IMR-90 (cell line): Measurements from ENCODE around the gene SPINK4. TPM values are rescaled to one million over a fixed set of nuclear protein-coding genes. Genes with fewer than 3 reads are reported as not detected.

Experiments
- ATAC-seq: fragments of 200-7000 bp; cut with Tn5 transposase; 2 replicates; pipeline ENCODE4 v1.9.1; 2020; ENCODE audit warnings: low read depth, mild to moderate bottlenecking, moderate library complexity
- BruUV-seq: library from RNA; stranded (reverse); fragments of 400-500 nt; replicated peaks from 2 replicates; lab custom pipeline; 2021; lab: Mats Ljungman, UMichigan
- CTCF ChIA-PET: fragments of 300-600 bp; formaldehyde crosslinking; extraction: SDS; loops from one replicate; lab custom pipeline; 2021; ENCODE audit warnings: antibody characterized with exemption; lab: Yijun Ruan, JAX
- POLR2A ChIA-PET: fragments of 300-600 bp; sonication (Branson Sonifier 250); formaldehyde crosslinking; loops from one replicate; lab custom pipeline; 2022; ENCODE audit warnings: antibody characterized with exemption; ENCODE audit not compliant: unreplicated experiment; lab: Charles Lee
- DNase-seq: peaks from one replicate; pipeline ENCODE4 v3.0.0; 2013
- H2AFZ ChIP-seq: replicated peaks from 2 replicates; pipeline ENCODE3; 2013; ENCODE audit warnings: low read length, mild to moderate bottlenecking; ENCODE audit not compliant: poor library complexity
- H2AK5ac ChIP-seq: 2 replicates; pipeline ENCODE4 v1.6.1; 2013; ENCODE audit warnings: low read depth, low read length, inconsistent platforms
- H2AK9ac ChIP-seq: replicated peaks from 2 replicates; pipeline ENCODE3; 2013; ENCODE audit warnings: mild to moderate bottlenecking, low read depth, low read length, moderate library complexity; ENCODE audit not compliant: poor library complexity
- H2BK120ac ChIP-seq: 2 replicates; pipeline ENCODE4 v1.6.1; 2013; ENCODE audit warnings: low read depth, low read length, inconsistent platforms
- H2BK15ac ChIP-seq: 3 replicates; pipeline ENCODE4 v1.6.1; 2013; ENCODE audit warnings: low read depth, low read length, inconsistent platforms
- H2BK20ac ChIP-seq: 2 replicates; pipeline ENCODE4 v1.6.1; 2013; ENCODE audit warnings: low read depth, mild to moderate bottlenecking, inconsistent platforms, low read length, moderate library complexity
- H2BK5ac ChIP-seq: 2 replicates; pipeline ENCODE4 v1.6.1; 2013; ENCODE audit warnings: mild to moderate bottlenecking, low read depth, low read length, inconsistent platforms; ENCODE audit not compliant: poor library complexity, severe bottlenecking
- H3K14ac ChIP-seq: replicated peaks from 2 replicates; pipeline ENCODE4 v1.6.1; 2013; ENCODE audit warnings: low read depth, low read length, inconsistent platforms
- H3K18ac ChIP-seq: 2 replicates; pipeline ENCODE4 v1.6.1; 2013; ENCODE audit warnings: low read depth, low read length, control low read depth
- H3K23ac ChIP-seq: 2 replicates; pipeline ENCODE4 v1.6.1; 2013; ENCODE audit warnings: low read depth, low read length, inconsistent platforms
- H3K27ac ChIP-seq: 2 replicates; pipeline ENCODE4 v1.5.1; 2013; ENCODE audit warnings: mild to moderate bottlenecking, control low read depth, low read length; ENCODE audit not compliant: insufficient read depth
- H3K27me3 ChIP-seq: 2 replicates; pipeline ENCODE4 v1.6.1; 2013; ENCODE audit warnings: low read length; ENCODE audit not compliant: control insufficient read depth, insufficient read depth
- H3K36me3 ChIP-seq: 2 replicates; pipeline ENCODE4 v1.6.1; 2013; ENCODE audit warnings: low read length, mixed read lengths; ENCODE audit not compliant: control insufficient read depth, insufficient read depth
- H3K4ac ChIP-seq: 2 replicates; pipeline ENCODE4 v1.6.1; 2013; ENCODE audit warnings: low read depth, low read length, inconsistent platforms
- H3K4me1 ChIP-seq: 2 replicates; pipeline ENCODE4 v1.6.1; 2013; ENCODE audit warnings: low read length, mixed read lengths; ENCODE audit not compliant: control insufficient read depth, insufficient read depth
- H3K4me2 ChIP-seq: 2 replicates; pipeline ENCODE4 v1.6.1; 2013; ENCODE audit warnings: low read depth, mild to moderate bottlenecking, control low read depth, low read length, moderate library complexity
- H3K4me3 ChIP-seq: 2 replicates; pipeline ENCODE4 v1.5.1; 2013; ENCODE audit warnings: low read depth, mild to moderate bottlenecking, control low read depth, low read length, moderate library complexity; ENCODE audit not compliant: insufficient read depth
- H3K56ac ChIP-seq: 2 replicates; pipeline ENCODE4 v1.6.1; 2013; ENCODE audit warnings: low read length, inconsistent platforms; ENCODE audit not compliant: insufficient read depth; ENCODE audit errors: extremely low read depth
- H3K79me1 ChIP-seq, 2 experiments: 2 replicates each; pipeline ENCODE4 v1.6.1; 2013; ENCODE audit warnings: low read length in 2 of 2, inconsistent platforms in 1 of 2, low read depth in 1 of 2
- H3K9ac ChIP-seq: 2 replicates; pipeline ENCODE4 v1.6.1; 2013; ENCODE audit warnings: low read depth, low read length, control low read depth
- H3K9me1 ChIP-seq: 2 replicates; pipeline ENCODE4 v1.6.1; 2013; ENCODE audit warnings: low read length, inconsistent platforms; ENCODE audit not compliant: insufficient read depth
- H3K9me3 ChIP-seq: 2 replicates; pipeline ENCODE4 v1.6.1; 2013; ENCODE audit warnings: low read length; ENCODE audit not compliant: control insufficient read depth, insufficient read depth
- H4K20me1 ChIP-seq: 2 replicates; pipeline ENCODE4 v1.6.1; 2013; ENCODE audit warnings: low read length, inconsistent platforms; ENCODE audit not compliant: insufficient read depth
- H4K5ac ChIP-seq: 2 replicates; pipeline ENCODE4 v1.6.1; 2013; ENCODE audit warnings: mild to moderate bottlenecking, low read depth, low read length, control low read depth
- H4K8ac ChIP-seq, 2 experiments: 2 replicates each; pipeline ENCODE4 v1.6.1; 2013; ENCODE audit warnings: low read depth in 2 of 2, low read length in 2 of 2, control low read depth in 1 of 2, inconsistent platforms in 1 of 2
- H4K91ac ChIP-seq: 2 replicates; pipeline ENCODE4 v1.6.1; 2013; ENCODE audit warnings: low read depth, low read length, inconsistent platforms; ENCODE audit not compliant: insufficient read depth
- BHLHE40 ChIP-seq: fragments of 150-350 bp; IDR thresholded peaks from 2 replicates; pipeline ENCODE4 v1.6.1; 2016; ENCODE audit warnings: mild to moderate bottlenecking, low read depth, low read length
- CEBPB ChIP-seq: IDR thresholded peaks from 2 replicates; pipeline ENCODE4 v1.6.1; 2012; ENCODE audit warnings: low read depth, low read length, improper control_type of control experiment
- CHD1 ChIP-seq: IDR thresholded peaks from 2 replicates; pipeline ENCODE4 v1.6.1; 2012; ENCODE audit warnings: low read depth, low read length, improper control_type of control experiment
- FOS ChIP-seq: fragments of 150-350 bp; IDR thresholded peaks from 2 replicates; pipeline ENCODE4 v1.6.1; 2016; ENCODE audit warnings: low read depth, low read length
- MAFK ChIP-seq: IDR thresholded peaks from 2 replicates; pipeline ENCODE4 v1.6.1; 2012; ENCODE audit warnings: low read depth, low read length, improper control_type of control experiment
- MAZ ChIP-seq: IDR thresholded peaks from 2 replicates; pipeline ENCODE4 v1.6.1; 2012; ENCODE audit warnings: low read depth, mild to moderate bottlenecking, low read length, improper control_type of control experiment, moderate library complexity, borderline replicate concordance
- MXI1 ChIP-seq: IDR thresholded peaks from 2 replicates; pipeline ENCODE4 v1.6.1; 2012; ENCODE audit warnings: low read depth, mild to moderate bottlenecking, low read length, moderate library complexity, borderline replicate concordance
- NFE2L2 ChIP-seq: fragments of 150-350 bp; IDR thresholded peaks from 2 replicates; pipeline ENCODE4 v1.6.1; 2016; ENCODE audit warnings: low read depth, mild to moderate bottlenecking, low read length
- POLR2A ChIP-seq: IDR thresholded peaks from 2 replicates; pipeline ENCODE4 v1.6.1; 2012; ENCODE audit warnings: mild to moderate bottlenecking, low read depth, low read length
- RAD21 ChIP-seq: IDR thresholded peaks from 2 replicates; pipeline ENCODE4 v1.6.1; 2012; ENCODE audit warnings: low read length, improper control_type of control experiment
- RCOR1 ChIP-seq: IDR thresholded peaks from 2 replicates; pipeline ENCODE4 v1.6.1; 2012; ENCODE audit warnings: mild to moderate bottlenecking, low read length, improper control_type of control experiment; ENCODE audit not compliant: insufficient replicate concordance
- RFX5 ChIP-seq: IDR thresholded peaks from 2 replicates; pipeline ENCODE4 v1.8.0; 2012; ENCODE audit warnings: low read depth, mild to moderate bottlenecking, low read length, moderate library complexity
- SMC3 ChIP-seq: fragments of 150-350 bp; IDR thresholded peaks from 2 replicates; pipeline ENCODE4 v1.6.1; 2016; ENCODE audit warnings: low read depth, mild to moderate bottlenecking, antibody characterized with exemption, low read length, moderate library complexity
- USF2 ChIP-seq: fragments of 150-350 bp; IDR thresholded peaks from 2 replicates; pipeline ENCODE4 v1.6.1; 2017; ENCODE audit warnings: mild to moderate bottlenecking, antibody characterized with exemption, low read length, low read depth
- WGBS, 2 experiments: methylation state at CpG; one replicate each; pipeline versions ENCODE4 v1.1.5 to v1.1.7; 2013; ENCODE audit warnings: missing lambda C conversion rate in 2 of 2; ENCODE audit not compliant: insufficient read length in 1 of 2; ENCODE audit errors: extremely low coverage in 2 of 2; 5-methylcytosine and 5-hydroxymethylcytosine counted together
- dilution Hi-C: fragments of 300-500 bp; cut with HindIII; formaldehyde crosslinking; loops from one replicate; pipeline ENCODE4 v1.14.3; 2018; ENCODE audit warnings: low sequenced_read_pairs; ENCODE audit not compliant: unreplicated experiment
- in situ Hi-C: fragments of 300-500 bp; cut with MboI; formaldehyde crosslinking; loops from 3 replicates; pipeline ENCODE4 v1.14.3; 2019; ENCODE audit warnings: low sequenced_read_pairs, inconsistent platforms, mixed read lengths
- intact Hi-C: fragments of 100-400 bp; cut with micrococcal nuclease; formaldehyde crosslinking; loops from 2 replicates; pipeline ENCODE4 v1.10.0; 2022
- polyA plus RNA-seq, 3 experiments: library from polyadenylated mRNA; depleted of rRNA; stranded (reverse); fragments of >200 nt; gene quantifications; 2 replicates each; pipeline ENCODE4 v1.2.3, GENCODE V29; 2012; ENCODE audit warnings: low replicate concordance in 1 of 3
- total RNA-seq: library from RNA; depleted of rRNA; stranded (reverse); fragments of >200 nt; gene quantifications from 2 replicates; pipeline ENCODE4 v1.2.3, GENCODE V29; 2012
- TF ChIP-seq, protein P1 (sequence below): conservative IDR thresholded peaks from 2 replicates; pipeline ENCODE4 v1.5.1; 2012; ENCODE audit warnings: mild to moderate bottlenecking, low read depth, low read length, improper control_type of control experiment
- TF ChIP-seq, protein P2 (sequence below): fragments of 150-350 bp; IDR thresholded peaks from 2 replicates; pipeline ENCODE4 v1.6.1; 2016; ENCODE audit warnings: low read depth, mild to moderate bottlenecking, low read length, moderate library complexity, borderline replicate concordance

Gene SPINK4
- total and polyA plus RNA-seq, 2 of the 4 experiments (the other 2 are of a cell fraction): not detected

GRCh38 chr9:33210006-33210715 is 29.8 kb upstream of the SPINK4 start:
- no peak for TF ChIP-seq BHLHE40
- TF ChIP-seq CEBPB: no peak
- TF ChIP-seq USF2: no peak
- no peak for TF ChIP-seq NFE2L2
- TF ChIP-seq MXI1: no peak
- TF ChIP-seq, protein P1, sequence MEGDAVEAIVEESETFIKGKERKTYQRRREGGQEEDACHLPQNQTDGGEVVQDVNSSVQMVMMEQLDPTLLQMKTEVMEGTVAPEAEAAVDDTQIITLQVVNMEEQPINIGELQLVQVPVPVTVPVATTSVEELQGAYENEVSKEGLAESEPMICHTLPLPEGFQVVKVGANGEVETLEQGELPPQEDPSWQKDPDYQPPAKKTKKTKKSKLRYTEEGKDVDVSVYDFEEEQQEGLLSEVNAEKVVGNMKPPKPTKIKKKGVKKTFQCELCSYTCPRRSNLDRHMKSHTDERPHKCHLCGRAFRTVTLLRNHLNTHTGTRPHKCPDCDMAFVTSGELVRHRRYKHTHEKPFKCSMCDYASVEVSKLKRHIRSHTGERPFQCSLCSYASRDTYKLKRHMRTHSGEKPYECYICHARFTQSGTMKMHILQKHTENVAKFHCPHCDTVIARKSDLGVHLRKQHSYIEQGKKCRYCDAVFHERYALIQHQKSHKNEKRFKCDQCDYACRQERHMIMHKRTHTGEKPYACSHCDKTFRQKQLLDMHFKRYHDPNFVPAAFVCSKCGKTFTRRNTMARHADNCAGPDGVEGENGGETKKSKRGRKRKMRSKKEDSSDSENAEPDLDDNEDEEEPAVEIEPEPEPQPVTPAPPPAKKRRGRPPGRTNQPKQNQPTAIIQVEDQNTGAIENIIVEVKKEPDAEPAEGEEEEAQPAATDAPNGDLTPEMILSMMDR: no peak
- TF ChIP-seq, protein P2, sequence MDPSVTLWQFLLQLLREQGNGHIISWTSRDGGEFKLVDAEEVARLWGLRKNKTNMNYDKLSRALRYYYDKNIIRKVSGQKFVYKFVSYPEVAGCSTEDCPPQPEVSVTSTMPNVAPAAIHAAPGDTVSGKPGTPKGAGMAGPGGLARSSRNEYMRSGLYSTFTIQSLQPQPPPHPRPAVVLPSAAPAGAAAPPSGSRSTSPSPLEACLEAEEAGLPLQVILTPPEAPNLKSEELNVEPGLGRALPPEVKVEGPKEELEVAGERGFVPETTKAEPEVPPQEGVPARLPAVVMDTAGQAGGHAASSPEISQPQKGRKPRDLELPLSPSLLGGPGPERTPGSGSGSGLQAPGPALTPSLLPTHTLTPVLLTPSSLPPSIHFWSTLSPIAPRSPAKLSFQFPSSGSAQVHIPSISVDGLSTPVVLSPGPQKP: no peak
- no peak for TF ChIP-seq RFX5
- no peak for TF ChIP-seq FOS
- no peak for TF ChIP-seq MAZ
- no peak for TF ChIP-seq CHD1
- no peak for TF ChIP-seq RAD21
- no peak for TF ChIP-seq POLR2A
- TF ChIP-seq SMC3: no peak
- TF ChIP-seq MAFK: no peak
- TF ChIP-seq RCOR1: no peak
- no peaks in the 10 kb centered on the region for H4K20me1 ChIP-seq
- H2AK9ac ChIP-seq: no peak overlapping the region
- H2BK120ac ChIP-seq: no peak overlapping the region
- no TSS peak for BruUV-seq
- H3K9ac ChIP-seq: no peak overlapping the region
- dilution Hi-C loops (no loop called here), in situ Hi-C loops (no loop called here), intact Hi-C loops (no loop called here)
- peaks cover 6% of the 10 kb centered on the region for H3K4me1 ChIP-seq
- H3K27ac ChIP-seq: no peak overlapping the region
- no peak overlapping the region for H3K56ac ChIP-seq
- H3K79me1 ChIP-seq: no peaks in the 10 kb centered on the region
- H4K8ac ChIP-seq: no peak overlapping the region
- H3K23ac ChIP-seq: no peak overlapping the region
- no peak overlapping the region for H2AFZ ChIP-seq
- WGBS, 2 experiments: no CpG with 5 or more reads among the region's 4 CpGs
- no peaks in the 10 kb centered on the region for H3K36me3 ChIP-seq
- no peak overlapping the region for H2AK5ac ChIP-seq
- no peaks in the 10 kb centered on the region for H3K9me3 ChIP-seq
- no peak for ATAC-seq
- H3K27me3 ChIP-seq: peaks cover 14% of the 10 kb centered on the region
- no peak overlapping the region for H3K14ac ChIP-seq
- no peak overlapping the region for H3K4ac ChIP-seq
- H3K4me2 ChIP-seq: no peak overlapping the region
- no peak overlapping the region for H4K91ac ChIP-seq
- H2BK20ac ChIP-seq: no peak overlapping the region
- H3K18ac ChIP-seq: no peak overlapping the region
- CTCF ChIA-PET: no interaction called here
- POLR2A ChIA-PET: no interaction called here
- H3K9me1 ChIP-seq: no peaks in the 10 kb centered on the region
- H2BK5ac ChIP-seq: no peak overlapping the region
- no peak overlapping the region for H4K5ac ChIP-seq
- DNase-seq: no peak
- no peak overlapping the region for H2BK15ac ChIP-seq
- no peak overlapping the region for H3K4me3 ChIP-seq
